HEK293 (cell line): Measurements from ENCODE around the gene AFAP1L2.

Experiments
- CTCF ChIA-PET: fragments of 350-600 bp; formaldehyde crosslinking; extraction: SDS; loops from one replicate; lab custom pipeline; 2021; ENCODE audit warnings: antibody characterized with exemption; lab: Yijun Ruan, JAX
- POLR2A ChIA-PET: fragments of 300-600 bp; formaldehyde crosslinking; extraction: SDS; loops from one replicate; lab custom pipeline; 2020; ENCODE audit warnings: antibody characterized with exemption, inconsistent platforms; lab: Yijun Ruan, JAX
- H3K27ac ChIP-seq: fragments of 200-500 bp; sonication (Bioruptor generic); 2 replicates; pipeline ENCODE4 v1.5.1; 2014; ENCODE audit warnings: low read depth, low read length, control low read depth, inconsistent platforms; ENCODE audit errors: extremely low read depth
- H3K36me3 ChIP-seq, 2 experiments: fragments of 200-500 bp in 1 of 2; sonication (Bioruptor generic) in 1 of 2; 1 replicate in 1 of 2; 2 replicates in 1 of 2; pipeline ENCODE4 v1.5.1; 2014 to 2017; ENCODE audit warnings: inconsistent platforms in 2 of 2, low read length in 2 of 2; ENCODE audit not compliant: control insufficient read depth in 2 of 2, insufficient read depth in 1 of 2
- H3K4me1 ChIP-seq: fragments of 200-500 bp; sonication (Bioruptor generic); 2 replicates; pipeline ENCODE4 v1.5.1; 2014; ENCODE audit warnings: mild to moderate bottlenecking, low read length, inconsistent platforms; ENCODE audit not compliant: control insufficient read depth, insufficient read depth
- H3K4me3 ChIP-seq: 2 replicates; pipeline ENCODE4 v1.5.1; 2011; ENCODE audit warnings: low read depth, mild to moderate bottlenecking, control low read depth, low read length, moderate library complexity
- H3K9me3 ChIP-seq: fragments of 200-500 bp; sonication (Bioruptor generic); 2 replicates; pipeline ENCODE4 v1.5.1; 2014; ENCODE audit warnings: low read depth, low read length, inconsistent platforms; ENCODE audit not compliant: control insufficient read depth, insufficient read depth
- HIC1 ChIP-seq: fragments of 450-650 bp; formaldehyde crosslinking; IDR thresholded peaks from 2 replicates; pipeline ENCODE4 v1.5.1; 2016; ENCODE audit warnings: missing biosample characterization, missing genetic modification characterization
- MEIS1 ChIP-seq: sonication (generic); formaldehyde crosslinking; IDR thresholded peaks from 2 replicates; pipeline ENCODE4 v1.8.1; 2022; ENCODE audit warnings: missing genetic modification reagents, mild to moderate bottlenecking, borderline replicate concordance
- MZF1 ChIP-seq: fragments of 450-650 bp; formaldehyde crosslinking; IDR thresholded peaks from 2 replicates; pipeline ENCODE4 v1.5.1; 2017; ENCODE audit warnings: missing biosample characterization, missing genetic modification characterization, borderline replicate concordance
- PATZ1 ChIP-seq: fragments of 450-650 bp; formaldehyde crosslinking; IDR thresholded peaks from 2 replicates; pipeline ENCODE4 v1.5.1; 2016; ENCODE audit warnings: missing biosample characterization, missing genetic modification characterization
- RBAK ChIP-seq: fragments of 450-650 bp; formaldehyde crosslinking; IDR thresholded peaks from 2 replicates; pipeline ENCODE4 v1.5.1; 2016; ENCODE audit warnings: missing biosample characterization, missing genetic modification characterization
- REPIN1 ChIP-seq: fragments of 450-650 bp; formaldehyde crosslinking; IDR thresholded peaks from 2 replicates; pipeline ENCODE4 v1.5.1; 2017; ENCODE audit warnings: missing biosample characterization, missing genetic modification characterization, low read depth
- SALL2 ChIP-seq: fragments of 450-650 bp; formaldehyde crosslinking; IDR thresholded peaks from 2 replicates; pipeline ENCODE4 v1.5.0; 2017; ENCODE audit warnings: missing biosample characterization, mild to moderate bottlenecking, missing genetic modification characterization, borderline replicate concordance
- SCRT2 ChIP-seq: fragments of 450-650 bp; formaldehyde crosslinking; IDR thresholded peaks from 2 replicates; pipeline ENCODE4 v1.5.1; 2016; ENCODE audit warnings: missing biosample characterization, missing genetic modification characterization
- YY1 ChIP-seq: fragments of 450-650 bp; formaldehyde crosslinking; IDR thresholded peaks from 2 replicates; pipeline ENCODE4 v1.5.1; 2018; ENCODE audit warnings: missing biosample characterization, missing genetic modification characterization
- YY2 ChIP-seq: fragments of 450-650 bp; formaldehyde crosslinking; IDR thresholded peaks from 2 replicates; pipeline ENCODE4 v1.5.1; 2016; ENCODE audit warnings: missing biosample characterization, missing genetic modification characterization
- ZBTB17 ChIP-seq: fragments of 450-650 bp; formaldehyde crosslinking; IDR thresholded peaks from 2 replicates; pipeline ENCODE4 v1.5.1; 2016; ENCODE audit warnings: missing biosample characterization, missing genetic modification characterization
- ZBTB26 ChIP-seq: fragments of 450-650 bp; formaldehyde crosslinking; optimal IDR thresholded peaks from 2 replicates; pipeline ENCODE3; 2016; ENCODE audit warnings: missing biosample characterization, mild to moderate bottlenecking, missing genetic modification characterization
- ZBTB6 ChIP-seq: fragments of 450-650 bp; formaldehyde crosslinking; IDR thresholded peaks from 2 replicates; pipeline ENCODE4 v1.5.1; 2017; ENCODE audit warnings: missing biosample characterization, missing genetic modification characterization
- ZFHX2 ChIP-seq: fragments of 450-650 bp; formaldehyde crosslinking; conservative IDR thresholded peaks from 2 replicates; pipeline ENCODE4 v1.5.1; 2016; ENCODE audit warnings: missing biosample characterization, missing genetic modification characterization
- ZNF175 ChIP-seq: fragments of 450-650 bp; formaldehyde crosslinking; IDR thresholded peaks from 2 replicates; pipeline ENCODE4 v1.5.1; 2016; ENCODE audit warnings: missing biosample characterization, missing genetic modification characterization
- ZNF2 ChIP-seq: fragments of 450-650 bp; formaldehyde crosslinking; IDR thresholded peaks from 2 replicates; pipeline ENCODE4 v1.5.1; 2016; ENCODE audit warnings: missing biosample characterization, missing genetic modification characterization
- ZNF23 ChIP-seq: fragments of 450-650 bp; formaldehyde crosslinking; IDR thresholded peaks from 2 replicates; pipeline ENCODE4 v1.5.1; 2016; ENCODE audit warnings: missing biosample characterization, missing genetic modification characterization, borderline replicate concordance
- ZNF274 ChIP-seq, 2 experiments: fragments of 200-500 bp in 1 of 2; fragments of 450-650 bp in 1 of 2; sonication (Bioruptor generic) in 1 of 2; formaldehyde crosslinking in 1 of 2; IDR thresholded peaks; 2 replicates each; pipeline versions ENCODE4 v1.5.1 to v1.6.1; 2014 to 2016; ENCODE audit warnings: borderline replicate concordance in 1 of 2, inconsistent platforms in 1 of 2, low read length in 1 of 2, missing biosample characterization in 1 of 2, missing genetic modification characterization in 1 of 2
- ZNF341 ChIP-seq: fragments of 450-650 bp; formaldehyde crosslinking; IDR thresholded peaks from 2 replicates; pipeline ENCODE4; 2016; ENCODE audit warnings: low read depth, missing biosample characterization, missing genetic modification characterization
- ZNF350 ChIP-seq: fragments of 450-650 bp; formaldehyde crosslinking; IDR thresholded peaks from 2 replicates; pipeline ENCODE4 v1.5.0; 2017; ENCODE audit warnings: missing biosample characterization, mild to moderate bottlenecking, missing genetic modification characterization
- ZNF488 ChIP-seq: fragments of 450-650 bp; formaldehyde crosslinking; IDR thresholded peaks from 2 replicates; pipeline ENCODE4 v1.5.1; 2016; ENCODE audit warnings: missing biosample characterization, missing genetic modification characterization
- ZNF521 ChIP-seq: fragments of 450-650 bp; formaldehyde crosslinking; IDR thresholded peaks from 2 replicates; pipeline ENCODE4 v1.5.1; 2017; ENCODE audit warnings: missing biosample characterization, mild to moderate bottlenecking, missing genetic modification characterization
- ZNF544 ChIP-seq: fragments of 450-650 bp; formaldehyde crosslinking; IDR thresholded peaks from 2 replicates; pipeline ENCODE4 v1.5.0; 2017; ENCODE audit warnings: missing biosample characterization, missing genetic modification characterization
- ZNF654 ChIP-seq: fragments of 450-650 bp; formaldehyde crosslinking; IDR thresholded peaks from 2 replicates; pipeline ENCODE4 v1.5.1; 2016; ENCODE audit warnings: low read depth, missing biosample characterization, missing genetic modification characterization
- ZNF777 ChIP-seq: fragments of 450-650 bp; formaldehyde crosslinking; IDR thresholded peaks from 2 replicates; pipeline ENCODE4 v1.5.1; 2017; ENCODE audit warnings: missing biosample characterization, missing genetic modification characterization, borderline replicate concordance
- ZSCAN5A ChIP-seq: fragments of 450-650 bp; formaldehyde crosslinking; IDR thresholded peaks from 2 replicates; pipeline ENCODE4 v1.5.1; 2016; ENCODE audit warnings: missing biosample characterization, missing genetic modification characterization

Gene AFAP1L2

GRCh38 chr10:114392112-114392835, 12.0 kb downstream of the AFAP1L2 start:
- TF ChIP-seq ZBTB17 (tag by site-specific recombination), result no peak
- TF ChIP-seq ZBTB26 (tag by site-specific recombination), result no peak
- TF ChIP-seq RBAK (tag by site-specific recombination), result no peak
- TF ChIP-seq ZNF350, result no peak
- TF ChIP-seq SCRT2, result no peak
- TF ChIP-seq HIC1 (tag by site-specific recombination), result no peak
- TF ChIP-seq ZBTB6 (tag by site-specific recombination), result no peak
- no peak for TF ChIP-seq ZNF175 (tag by site-specific recombination)
- no peak for TF ChIP-seq ZNF488 (tag by site-specific recombination)
- TF ChIP-seq MZF1 (tag by site-specific recombination), result no peak
- TF ChIP-seq ZNF341 (tag by site-specific recombination), result no peak
- TF ChIP-seq REPIN1 (tag by site-specific recombination), result no peak
- TF ChIP-seq, all 188 proteins: peak for 0
- Histone ChIP-seq H3K4me3 (no peak overlapping the region), H3K36me3 (no peaks in the 10 kb centered on the region), H3K9me3 (no peaks in the 10 kb centered on the region), H3K27ac (no peak overlapping the region), H3K4me1 (no peaks in the 10 kb centered on the region)
- ChIA-PET POLR2A (no interaction called here), CTCF (no interaction called here)

- ChIA-PET POLR2A (no interaction called here), CTCF (no interaction called here)
- H3K36me3 ChIP-seq, result no peaks in the 10 kb centered on the region
- H3K4me3 ChIP-seq, result no peak overlapping the region
- H3K9me3 ChIP-seq, result no peaks in the 10 kb centered on the region
- no peaks in the 10 kb centered on the region for H3K4me1 ChIP-seq
- H3K27ac ChIP-seq, result no peak overlapping the region
- TF ChIP-seq MEIS1, result no peak
- no peak for TF ChIP-seq PATZ1 (tag by site-specific recombination)
- TF ChIP-seq YY1 (tag by site-specific recombination), result no peak
- TF ChIP-seq ZNF175 (tag by site-specific recombination), result no peak
- no peak for TF ChIP-seq ZSCAN5A (tag by site-specific recombination)
- no peak for TF ChIP-seq ZNF23 (tag by site-specific recombination)
- no peak for TF ChIP-seq ZNF2
- TF ChIP-seq ZNF654 (tag by site-specific recombination), result no peak
- TF ChIP-seq ZNF521 (tag by site-specific recombination), result no peak
- TF ChIP-seq YY2 (tag by site-specific recombination), result no peak
- TF ChIP-seq ZNF777 (tag by site-specific recombination), result no peak
- TF ChIP-seq ZFHX2 (tag by site-specific recombination), result no peak
- TF ChIP-seq ZNF544, result no peak
- TF ChIP-seq ZNF274 (IDR thresholded peaks at IDR 0.05; ENCODE audit: low read length), result no peak
- no peak for TF ChIP-seq ZNF274 (tag by site-specific recombination; IDR thresholded peaks at IDR 0.05; ENCODE audit: borderline replicate concordance)
- TF ChIP-seq SALL2, result no peak
These were observed 12.7 kb downstream of the AFAP1L2 start for GRCh38 chr10:114391599-114391998.
